ENCODE measurements around the gene MUC15. TPM values are rescaled to one million over a fixed set of nuclear protein-coding genes. Genes with fewer than 3 reads are reported as not detected.

The MUC15 gene
- total RNA-seq = not detected in 2 replicates

DNA sequence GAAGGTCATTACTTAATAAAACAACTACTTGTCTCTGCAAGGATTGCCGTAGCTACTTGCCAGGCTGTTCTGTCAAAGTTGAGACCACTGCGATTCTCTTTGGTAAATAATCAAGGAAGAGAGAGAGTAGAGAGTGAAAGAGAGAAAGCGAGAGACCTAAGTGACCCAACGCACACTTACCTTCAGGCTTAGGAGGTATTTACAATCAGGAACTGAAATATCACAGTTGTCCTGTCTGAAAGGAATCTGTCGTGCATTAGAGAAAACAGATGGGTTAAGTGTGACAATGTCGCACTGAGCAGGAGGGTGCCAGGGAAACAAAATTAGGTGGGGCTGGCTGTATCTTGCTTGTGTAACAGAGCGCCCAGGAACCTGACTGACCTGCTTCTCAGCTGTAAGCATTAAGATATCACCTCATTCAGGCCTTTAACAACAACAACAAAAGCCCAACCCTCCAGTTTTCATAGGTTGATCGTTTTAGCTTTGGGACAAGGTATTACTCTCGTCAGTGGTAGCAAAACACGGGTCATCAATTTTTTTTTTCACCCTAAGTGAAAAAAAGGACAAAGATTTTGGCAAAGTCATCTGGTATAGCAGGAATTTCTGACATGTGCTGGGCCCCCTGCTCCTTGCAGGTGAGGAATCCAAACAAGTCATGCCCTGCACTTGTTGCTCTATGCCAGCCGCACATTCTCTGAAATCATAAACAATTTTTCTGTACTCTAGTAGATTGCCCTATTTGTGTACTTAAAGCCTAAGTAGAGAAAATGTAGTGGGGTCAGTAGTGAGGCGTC is at the start of gene MUC15:
TSS of gene MUC15 (minus strand) at position 403 of the 794 bp plus-strand sequence. CDS start 5,169 bp downstream, outside the sequence.

Other genes with a start within 250 kb of the MUC15 start
- gene ANO3, start 240.1 kb downstream of the MUC15 start, total RNA-seq = not detected in 2 replicates
- not detected in 2 replicates for gene SLC5A12, start 149.8 kb upstream of the MUC15 start, total RNA-seq

Data from mammary microvascular endothelial cell (primary cell).